Mammary epithelial cell (primary cell): ENCODE data around the gene KSR2.

Experiments used
- EZH2 ChIP-seq: IDR thresholded peaks from 2 replicates; pipeline ENCODE4 v1.6.1; 2012; ENCODE audit warnings: low read length, inconsistent platforms, borderline replicate concordance
- TF ChIP-seq, protein P1 (sequence below), 2 donors: IDR thresholded peaks in 1 of 2; conservative IDR thresholded peaks in 1 of 2; 2 replicates each; pipeline ENCODE4 v1.5.1; 2011 to 2012; ENCODE audit warnings: inconsistent platforms in 2 of 2, low read length in 2 of 2, mild to moderate bottlenecking in 2 of 2, control low read depth in 1 of 2, low read depth in 1 of 2; ENCODE audit not compliant: insufficient read depth in 1 of 2; ENCODE audit errors: extremely low read depth in 1 of 2

DNA sequence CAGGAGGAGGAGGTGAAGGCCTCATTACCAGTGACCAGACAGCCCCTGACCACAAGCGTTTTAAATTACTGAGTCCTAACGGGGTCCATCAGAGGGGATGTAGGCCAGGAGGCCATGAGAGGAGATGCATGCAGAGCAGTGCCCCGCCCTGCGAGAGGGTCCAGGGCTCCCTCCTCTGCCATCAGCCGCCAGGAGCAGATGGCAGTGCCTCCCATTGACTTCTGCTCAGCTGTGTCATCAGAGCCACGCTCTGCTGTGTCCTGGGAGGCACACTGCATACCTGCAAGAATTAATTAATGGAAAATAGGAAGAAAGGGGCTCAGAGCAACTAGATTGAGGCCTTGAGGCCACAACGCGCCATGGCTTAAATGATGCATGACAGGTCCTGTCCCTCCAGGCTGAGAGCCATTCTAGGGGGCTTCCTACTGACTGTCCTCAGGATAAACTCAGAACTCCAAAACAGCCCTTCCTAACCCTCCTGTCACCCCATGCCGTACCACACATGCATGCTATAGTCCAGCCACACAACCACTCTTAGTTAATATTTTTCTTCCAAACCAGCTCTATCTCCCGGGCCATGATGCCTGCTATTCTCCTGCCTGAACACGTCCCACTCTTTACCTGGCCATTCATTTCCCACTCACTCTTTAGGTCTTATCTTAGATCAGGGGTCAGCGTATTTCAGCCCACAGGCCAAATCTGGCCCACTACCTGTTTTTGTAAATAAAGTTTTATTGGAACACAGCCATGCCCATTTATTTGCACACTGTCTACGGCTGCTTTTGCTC lies 235.8 kb downstream of the KSR2 start:
- TF ChIP-seq, protein P1, sequence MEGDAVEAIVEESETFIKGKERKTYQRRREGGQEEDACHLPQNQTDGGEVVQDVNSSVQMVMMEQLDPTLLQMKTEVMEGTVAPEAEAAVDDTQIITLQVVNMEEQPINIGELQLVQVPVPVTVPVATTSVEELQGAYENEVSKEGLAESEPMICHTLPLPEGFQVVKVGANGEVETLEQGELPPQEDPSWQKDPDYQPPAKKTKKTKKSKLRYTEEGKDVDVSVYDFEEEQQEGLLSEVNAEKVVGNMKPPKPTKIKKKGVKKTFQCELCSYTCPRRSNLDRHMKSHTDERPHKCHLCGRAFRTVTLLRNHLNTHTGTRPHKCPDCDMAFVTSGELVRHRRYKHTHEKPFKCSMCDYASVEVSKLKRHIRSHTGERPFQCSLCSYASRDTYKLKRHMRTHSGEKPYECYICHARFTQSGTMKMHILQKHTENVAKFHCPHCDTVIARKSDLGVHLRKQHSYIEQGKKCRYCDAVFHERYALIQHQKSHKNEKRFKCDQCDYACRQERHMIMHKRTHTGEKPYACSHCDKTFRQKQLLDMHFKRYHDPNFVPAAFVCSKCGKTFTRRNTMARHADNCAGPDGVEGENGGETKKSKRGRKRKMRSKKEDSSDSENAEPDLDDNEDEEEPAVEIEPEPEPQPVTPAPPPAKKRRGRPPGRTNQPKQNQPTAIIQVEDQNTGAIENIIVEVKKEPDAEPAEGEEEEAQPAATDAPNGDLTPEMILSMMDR (conservative IDR thresholded peaks at IDR 0.05 in 1 of 2, IDR thresholded peaks at IDR 0.05 in 1 of 2; ENCODE audit: extremely low read depth in 1 of 2, insufficient read depth in 1 of 2, low read depth in 1 of 2, low read length in 2 of 2) = no peak
- no peak for TF ChIP-seq EZH2
